IMR-90 (cell line): ENCODE data around the gene UPB1.
A peak's percentile ranks its signal among the peaks of the same experiment; 100 is the strongest.

Experiments
- BHLHE40 ChIP-seq: fragments of 150-350 bp; IDR thresholded peaks from 2 replicates; pipeline ENCODE4 v1.6.1; 2016; ENCODE audit warnings: mild to moderate bottlenecking, low read depth, low read length
- CEBPB ChIP-seq: IDR thresholded peaks from 2 replicates; pipeline ENCODE4 v1.6.1; 2012; ENCODE audit warnings: low read depth, low read length, improper control_type of control experiment
- MAFK ChIP-seq: IDR thresholded peaks from 2 replicates; pipeline ENCODE4 v1.6.1; 2012; ENCODE audit warnings: low read depth, low read length, improper control_type of control experiment
- MAZ ChIP-seq: IDR thresholded peaks from 2 replicates; pipeline ENCODE4 v1.6.1; 2012; ENCODE audit warnings: low read depth, mild to moderate bottlenecking, low read length, improper control_type of control experiment, moderate library complexity, borderline replicate concordance
- MXI1 ChIP-seq: IDR thresholded peaks from 2 replicates; pipeline ENCODE4 v1.6.1; 2012; ENCODE audit warnings: low read depth, mild to moderate bottlenecking, low read length, moderate library complexity, borderline replicate concordance
- NFE2L2 ChIP-seq: fragments of 150-350 bp; IDR thresholded peaks from 2 replicates; pipeline ENCODE4 v1.6.1; 2016; ENCODE audit warnings: low read depth, mild to moderate bottlenecking, low read length
- POLR2A ChIP-seq: IDR thresholded peaks from 2 replicates; pipeline ENCODE4 v1.6.1; 2012; ENCODE audit warnings: mild to moderate bottlenecking, low read depth, low read length
- RAD21 ChIP-seq: IDR thresholded peaks from 2 replicates; pipeline ENCODE4 v1.6.1; 2012; ENCODE audit warnings: low read length, improper control_type of control experiment
- RCOR1 ChIP-seq: IDR thresholded peaks from 2 replicates; pipeline ENCODE4 v1.6.1; 2012; ENCODE audit warnings: mild to moderate bottlenecking, low read length, improper control_type of control experiment; ENCODE audit not compliant: insufficient replicate concordance
- USF2 ChIP-seq: fragments of 150-350 bp; IDR thresholded peaks from 2 replicates; pipeline ENCODE4 v1.6.1; 2017; ENCODE audit warnings: mild to moderate bottlenecking, antibody characterized with exemption, low read length, low read depth
- TF ChIP-seq, protein P1 (sequence below): conservative IDR thresholded peaks from 2 replicates; pipeline ENCODE4 v1.5.1; 2012; ENCODE audit warnings: mild to moderate bottlenecking, low read depth, low read length, improper control_type of control experiment

DNA sequence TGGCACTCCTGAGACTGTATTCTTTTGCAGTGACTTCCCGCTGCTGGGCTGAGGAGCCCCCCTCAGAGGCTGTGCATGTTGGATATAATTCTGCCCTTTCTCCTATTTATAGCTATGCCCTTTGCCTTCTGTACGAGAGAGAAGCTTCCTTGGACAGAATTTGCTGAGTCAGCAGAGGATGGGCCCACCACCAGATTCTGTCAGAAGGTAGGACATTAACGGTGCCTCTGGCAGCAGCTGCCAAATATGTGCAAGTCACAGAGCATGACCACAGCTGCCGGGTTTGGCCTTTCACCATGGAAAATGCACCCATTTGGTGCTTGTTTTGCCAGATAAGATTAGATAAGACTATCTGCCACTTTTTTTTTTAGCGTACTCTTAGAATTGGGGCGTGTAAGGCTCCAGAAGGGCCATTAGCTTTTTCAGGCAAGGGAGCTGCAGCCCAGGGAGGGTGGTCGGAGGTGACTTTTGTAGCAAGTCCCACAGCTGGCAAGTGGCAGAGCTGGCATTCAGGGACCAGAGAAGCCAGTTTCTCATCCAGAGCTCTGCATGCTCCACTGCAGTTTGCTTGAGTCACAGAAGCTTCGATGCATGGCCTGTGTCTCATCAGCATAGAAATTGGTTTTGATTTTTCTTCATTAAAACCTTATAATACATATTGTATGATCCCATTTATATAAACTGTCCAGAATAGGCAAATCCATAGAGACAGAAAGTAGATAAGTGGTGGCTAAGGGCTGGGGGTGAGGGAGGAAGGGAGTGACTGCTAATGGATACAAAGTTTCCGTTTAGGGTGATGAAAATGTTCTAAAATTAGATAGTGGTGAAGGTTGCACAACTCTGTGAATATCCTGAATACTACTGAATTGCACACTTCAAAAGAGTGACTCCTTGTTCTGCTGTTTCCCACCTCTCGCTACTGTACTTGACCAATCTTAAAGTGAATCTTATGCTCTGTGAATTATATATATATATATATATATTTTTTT lies 15.8 kb downstream of the UPB1 start:
- TF ChIP-seq NFE2L2 (peak; percentile 18; the same call in 1 of the 2 replicates), POLR2A (no peak), BHLHE40 (peak; percentile 53), MAFK (peak; percentile 100), RAD21 (no peak), USF2 (no peak), CEBPB (peak; percentile 97), MXI1 (no peak), MAZ (peak; percentile 20; the same call in 1 of the 2 replicates), RCOR1 (no peak)
- TF ChIP-seq, protein P1, sequence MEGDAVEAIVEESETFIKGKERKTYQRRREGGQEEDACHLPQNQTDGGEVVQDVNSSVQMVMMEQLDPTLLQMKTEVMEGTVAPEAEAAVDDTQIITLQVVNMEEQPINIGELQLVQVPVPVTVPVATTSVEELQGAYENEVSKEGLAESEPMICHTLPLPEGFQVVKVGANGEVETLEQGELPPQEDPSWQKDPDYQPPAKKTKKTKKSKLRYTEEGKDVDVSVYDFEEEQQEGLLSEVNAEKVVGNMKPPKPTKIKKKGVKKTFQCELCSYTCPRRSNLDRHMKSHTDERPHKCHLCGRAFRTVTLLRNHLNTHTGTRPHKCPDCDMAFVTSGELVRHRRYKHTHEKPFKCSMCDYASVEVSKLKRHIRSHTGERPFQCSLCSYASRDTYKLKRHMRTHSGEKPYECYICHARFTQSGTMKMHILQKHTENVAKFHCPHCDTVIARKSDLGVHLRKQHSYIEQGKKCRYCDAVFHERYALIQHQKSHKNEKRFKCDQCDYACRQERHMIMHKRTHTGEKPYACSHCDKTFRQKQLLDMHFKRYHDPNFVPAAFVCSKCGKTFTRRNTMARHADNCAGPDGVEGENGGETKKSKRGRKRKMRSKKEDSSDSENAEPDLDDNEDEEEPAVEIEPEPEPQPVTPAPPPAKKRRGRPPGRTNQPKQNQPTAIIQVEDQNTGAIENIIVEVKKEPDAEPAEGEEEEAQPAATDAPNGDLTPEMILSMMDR = no peak
